K562 (cell line): Measurements from ENCODE around the gene GABRR1. TPM values are rescaled to one million over a fixed set of nuclear protein-coding genes. Genes with fewer than 3 reads are reported as not detected.

Experiments
- CBX3 ChIP-seq, 2 experiments: IDR thresholded peaks; 1 replicate in 1 of 2; 2 replicates in 1 of 2; pipeline ENCODE4 v1.6.1; 2012; ENCODE audit warnings: inconsistent platforms in 2 of 2, low read length in 2 of 2, borderline replicate concordance in 1 of 2, control low read depth in 1 of 2
- CHD1 ChIP-seq: fragments of 200-600 bp; sonication (generic); IDR thresholded peaks from one replicate; pipeline ENCODE4 v1.6.1; 2012; ENCODE audit warnings: mild to moderate bottlenecking, moderate library complexity, low read length, inconsistent platforms
- ESRRA ChIP-seq: fragments of 450-650 bp; IDR thresholded peaks from 2 replicates; pipeline ENCODE4 v1.6.1; 2014; ENCODE audit warnings: low read depth, mild to moderate bottlenecking, moderate library complexity, borderline replicate concordance
- FOXA3 ChIP-seq, 2 experiments: fragments of 450-650 bp in 1 of 2; sonication (generic) in 1 of 2; formaldehyde crosslinking; IDR thresholded peaks in 1 of 2; conservative IDR thresholded peaks in 1 of 2; 2 replicates each; pipeline versions ENCODE4 v1.4.0 to v1.8.0; 2020 to 2022; ENCODE audit warnings: mild to moderate bottlenecking in 2 of 2, missing genetic modification reagents in 1 of 2
- KAT2B ChIP-seq: IDR thresholded peaks from one replicate; pipeline ENCODE4 v1.6.1; 2012; ENCODE audit warnings: low read depth, mild to moderate bottlenecking, control low read depth, inconsistent platforms, low read length, moderate library complexity
- NFIC ChIP-seq: fragments of 450-650 bp; IDR thresholded peaks from 2 replicates; pipeline ENCODE4 v1.6.1; 2017; ENCODE audit warnings: mild to moderate bottlenecking, inconsistent platforms
- PHTF2 ChIP-seq: fragments of 250-450 bp; sonication (Bioruptor Pico); IDR thresholded peaks from 2 replicates; pipeline ENCODE4 v1.5.0; 2021; ENCODE audit warnings: mild to moderate bottlenecking
- PRPF4 ChIP-seq: fragments of 200-400 bp; formaldehyde crosslinking; IDR thresholded peaks from one replicate; pipeline ENCODE4 v1.6.1; 2017; ENCODE audit warnings: low read length, low read depth, mild to moderate bottlenecking; ENCODE audit not compliant: insufficient read depth, poor library complexity, severe bottlenecking
- RFX5 ChIP-seq: IDR thresholded peaks from 2 replicates; pipeline ENCODE4 v1.6.1; 2011; ENCODE audit warnings: low read depth, mild to moderate bottlenecking, improper control_type of control experiment, low read length
- RUNX1 ChIP-seq: sonication (generic); IDR thresholded peaks from 2 replicates; pipeline ENCODE4 v1.6.1; 2016; ENCODE audit warnings: antibody characterized with exemption, low read depth
- ZNF583 ChIP-seq: fragments of 250-450 bp; sonication (Bioruptor Pico); IDR thresholded peaks from 2 replicates; pipeline ENCODE4 v1.4.0; 2020
- polyA plus RNA-seq, 8 experiments: library from polyadenylated mRNA; depleted of rRNA in 4 of 8; stranded (reverse) in 5 of 8; unstranded in 3 of 8; fragments of >200 nt; fragmentation: Nextera tagmentation in 2 of 8; fragmentation: Illumina TruSeq in 1 of 8; extraction: Ambion mirVana in 2 of 8; extraction: Trizol in 1 of 8; gene quantifications; 2 replicates each; pipeline versions ENCODE4 v1.2.1 to v1.2.3, GENCODE V29; 2011 to 2014; ENCODE audit warnings: inconsistent platforms in 1 of 8, missing spikeins in 1 of 8
- total RNA-seq, 7 experiments: library from RNA; depleted of rRNA in 6 of 7; stranded (reverse); fragments of >200 nt in 6 of 7; fragmentation: Illumina TruSeq in 2 of 7; extraction: Trizol in 2 of 7; gene quantifications; 2 replicates each; pipeline versions ENCODE4 v1.2.1 to v1.2.3, GENCODE V29; 2011 to 2021; ENCODE audit warnings: low replicate concordance in 1 of 7
- TF ChIP-seq, protein P1 (sequence below): fragments of 450-650 bp; IDR thresholded peaks from 2 replicates; pipeline ENCODE4 v1.6.1; 2016; ENCODE audit warnings: low read depth, mild to moderate bottlenecking, moderate library complexity
- TF ChIP-seq, protein P2 (sequence below): fragments of 200-800 bp; sonication (Bioruptor generic); IDR thresholded peaks from 2 replicates; pipeline ENCODE4 v1.6.1; 2017; ENCODE audit warnings: missing genetic modification characterization, missing compliant biosample characterization
- TF ChIP-seq, protein P3 (sequence below): fragments of 200-800 bp; sonication (Bioruptor generic); IDR thresholded peaks from 2 replicates; pipeline ENCODE4 v1.6.1; 2016; ENCODE audit warnings: missing genetic modification characterization, missing compliant biosample characterization
- TF ChIP-seq, protein P4 (sequence below): fragments of 450-650 bp; IDR thresholded peaks from 2 replicates; pipeline ENCODE4 v1.6.1; 2017; ENCODE audit warnings: antibody characterized with exemption, mild to moderate bottlenecking

Gene GABRR1
- total and polyA plus RNA-seq, 9 of the 15 experiments (the other 6 are each of a cell fraction or from before 2014, with no cell fraction given) = not detected

DNA sequence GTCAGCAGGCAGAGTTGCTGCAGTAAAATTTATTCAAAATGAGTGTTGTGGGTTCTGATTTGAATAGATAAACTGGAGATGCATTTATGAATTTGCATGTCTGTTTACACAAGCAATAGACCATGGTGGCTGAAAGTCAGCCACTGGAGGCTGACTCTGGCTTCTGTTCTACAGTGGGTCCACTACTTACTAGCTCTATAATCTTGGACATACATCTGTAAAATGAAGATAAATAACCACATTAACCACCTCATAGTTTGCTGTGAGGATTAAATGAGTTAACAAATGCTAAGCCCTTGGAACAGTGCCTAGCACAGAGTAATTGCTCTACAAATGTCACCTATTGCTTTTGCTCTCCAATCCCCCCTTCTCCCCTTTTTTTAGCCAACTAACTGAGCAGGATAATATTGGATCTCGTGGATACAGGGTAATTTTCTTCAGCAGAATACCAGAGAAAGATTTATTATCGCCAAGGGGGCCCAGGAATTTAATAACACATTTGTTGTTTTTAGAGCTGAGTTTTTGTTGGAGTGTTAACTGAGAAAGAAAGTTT is 72.7 kb downstream of the GABRR1 start (continued):
- TF ChIP-seq PRPF4 = no peak
- peak; percentile 33 for TF ChIP-seq NFIC
- TF ChIP-seq ESRRA = peak; percentile 61; the same call in 1 of the 2 replicates
- TF ChIP-seq CHD1 = no peak
- TF ChIP-seq, protein P1, sequence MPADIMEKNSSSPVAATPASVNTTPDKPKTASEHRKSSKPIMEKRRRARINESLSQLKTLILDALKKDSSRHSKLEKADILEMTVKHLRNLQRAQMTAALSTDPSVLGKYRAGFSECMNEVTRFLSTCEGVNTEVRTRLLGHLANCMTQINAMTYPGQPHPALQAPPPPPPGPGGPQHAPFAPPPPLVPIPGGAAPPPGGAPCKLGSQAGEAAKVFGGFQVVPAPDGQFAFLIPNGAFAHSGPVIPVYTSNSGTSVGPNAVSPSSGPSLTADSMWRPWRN = peak; percentile 69; the same call in 1 of the 2 replicates
- no peak for TF ChIP-seq RFX5
- TF ChIP-seq CBX3 (IDR thresholded peaks at IDR 0.05; ENCODE audit: borderline replicate concordance in 1 of 2, low read length in 2 of 2) = no peak
- TF ChIP-seq, protein P2, sequence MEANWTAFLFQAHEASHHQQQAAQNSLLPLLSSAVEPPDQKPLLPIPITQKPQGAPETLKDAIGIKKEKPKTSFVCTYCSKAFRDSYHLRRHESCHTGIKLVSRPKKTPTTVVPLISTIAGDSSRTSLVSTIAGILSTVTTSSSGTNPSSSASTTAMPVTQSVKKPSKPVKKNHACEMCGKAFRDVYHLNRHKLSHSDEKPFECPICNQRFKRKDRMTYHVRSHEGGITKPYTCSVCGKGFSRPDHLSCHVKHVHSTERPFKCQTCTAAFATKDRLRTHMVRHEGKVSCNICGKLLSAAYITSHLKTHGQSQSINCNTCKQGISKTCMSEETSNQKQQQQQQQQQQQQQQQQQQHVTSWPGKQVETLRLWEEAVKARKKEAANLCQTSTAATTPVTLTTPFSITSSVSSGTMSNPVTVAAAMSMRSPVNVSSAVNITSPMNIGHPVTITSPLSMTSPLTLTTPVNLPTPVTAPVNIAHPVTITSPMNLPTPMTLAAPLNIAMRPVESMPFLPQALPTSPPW = no peak
- TF ChIP-seq, protein P3, sequence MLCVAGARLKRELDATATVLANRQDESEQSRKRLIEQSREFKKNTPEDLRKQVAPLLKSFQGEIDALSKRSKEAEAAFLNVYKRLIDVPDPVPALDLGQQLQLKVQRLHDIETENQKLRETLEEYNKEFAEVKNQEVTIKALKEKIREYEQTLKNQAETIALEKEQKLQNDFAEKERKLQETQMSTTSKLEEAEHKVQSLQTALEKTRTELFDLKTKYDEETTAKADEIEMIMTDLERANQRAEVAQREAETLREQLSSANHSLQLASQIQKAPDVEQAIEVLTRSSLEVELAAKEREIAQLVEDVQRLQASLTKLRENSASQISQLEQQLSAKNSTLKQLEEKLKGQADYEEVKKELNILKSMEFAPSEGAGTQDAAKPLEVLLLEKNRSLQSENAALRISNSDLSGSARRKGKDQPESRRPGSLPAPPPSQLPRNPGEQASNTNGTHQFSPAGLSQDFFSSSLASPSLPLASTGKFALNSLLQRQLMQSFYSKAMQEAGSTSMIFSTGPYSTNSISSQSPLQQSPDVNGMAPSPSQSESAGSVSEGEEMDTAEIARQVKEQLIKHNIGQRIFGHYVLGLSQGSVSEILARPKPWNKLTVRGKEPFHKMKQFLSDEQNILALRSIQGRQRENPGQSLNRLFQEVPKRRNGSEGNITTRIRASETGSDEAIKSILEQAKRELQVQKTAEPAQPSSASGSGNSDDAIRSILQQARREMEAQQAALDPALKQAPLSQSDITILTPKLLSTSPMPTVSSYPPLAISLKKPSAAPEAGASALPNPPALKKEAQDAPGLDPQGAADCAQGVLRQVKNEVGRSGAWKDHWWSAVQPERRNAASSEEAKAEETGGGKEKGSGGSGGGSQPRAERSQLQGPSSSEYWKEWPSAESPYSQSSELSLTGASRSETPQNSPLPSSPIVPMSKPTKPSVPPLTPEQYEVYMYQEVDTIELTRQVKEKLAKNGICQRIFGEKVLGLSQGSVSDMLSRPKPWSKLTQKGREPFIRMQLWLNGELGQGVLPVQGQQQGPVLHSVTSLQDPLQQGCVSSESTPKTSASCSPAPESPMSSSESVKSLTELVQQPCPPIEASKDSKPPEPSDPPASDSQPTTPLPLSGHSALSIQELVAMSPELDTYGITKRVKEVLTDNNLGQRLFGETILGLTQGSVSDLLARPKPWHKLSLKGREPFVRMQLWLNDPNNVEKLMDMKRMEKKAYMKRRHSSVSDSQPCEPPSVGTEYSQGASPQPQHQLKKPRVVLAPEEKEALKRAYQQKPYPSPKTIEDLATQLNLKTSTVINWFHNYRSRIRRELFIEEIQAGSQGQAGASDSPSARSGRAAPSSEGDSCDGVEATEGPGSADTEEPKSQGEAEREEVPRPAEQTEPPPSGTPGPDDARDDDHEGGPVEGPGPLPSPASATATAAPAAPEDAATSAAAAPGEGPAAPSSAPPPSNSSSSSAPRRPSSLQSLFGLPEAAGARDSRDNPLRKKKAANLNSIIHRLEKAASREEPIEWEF (CRISPR knock-in tag) = no peak
- no peak for TF ChIP-seq KAT2B
- TF ChIP-seq RUNX1 = no peak
- TF ChIP-seq FOXA3 (CRISPR knock-in tag; conservative IDR thresholded peaks at IDR 0.05 in 1 of 2, IDR thresholded peaks at IDR 0.05 in 1 of 2) = peak in 1 of 2 experiments; percentile 40; a peak in 2 of 4 replicates
- no peak for TF ChIP-seq ZNF583 (CRISPR knock-in tag)
- TF ChIP-seq, protein P4, sequence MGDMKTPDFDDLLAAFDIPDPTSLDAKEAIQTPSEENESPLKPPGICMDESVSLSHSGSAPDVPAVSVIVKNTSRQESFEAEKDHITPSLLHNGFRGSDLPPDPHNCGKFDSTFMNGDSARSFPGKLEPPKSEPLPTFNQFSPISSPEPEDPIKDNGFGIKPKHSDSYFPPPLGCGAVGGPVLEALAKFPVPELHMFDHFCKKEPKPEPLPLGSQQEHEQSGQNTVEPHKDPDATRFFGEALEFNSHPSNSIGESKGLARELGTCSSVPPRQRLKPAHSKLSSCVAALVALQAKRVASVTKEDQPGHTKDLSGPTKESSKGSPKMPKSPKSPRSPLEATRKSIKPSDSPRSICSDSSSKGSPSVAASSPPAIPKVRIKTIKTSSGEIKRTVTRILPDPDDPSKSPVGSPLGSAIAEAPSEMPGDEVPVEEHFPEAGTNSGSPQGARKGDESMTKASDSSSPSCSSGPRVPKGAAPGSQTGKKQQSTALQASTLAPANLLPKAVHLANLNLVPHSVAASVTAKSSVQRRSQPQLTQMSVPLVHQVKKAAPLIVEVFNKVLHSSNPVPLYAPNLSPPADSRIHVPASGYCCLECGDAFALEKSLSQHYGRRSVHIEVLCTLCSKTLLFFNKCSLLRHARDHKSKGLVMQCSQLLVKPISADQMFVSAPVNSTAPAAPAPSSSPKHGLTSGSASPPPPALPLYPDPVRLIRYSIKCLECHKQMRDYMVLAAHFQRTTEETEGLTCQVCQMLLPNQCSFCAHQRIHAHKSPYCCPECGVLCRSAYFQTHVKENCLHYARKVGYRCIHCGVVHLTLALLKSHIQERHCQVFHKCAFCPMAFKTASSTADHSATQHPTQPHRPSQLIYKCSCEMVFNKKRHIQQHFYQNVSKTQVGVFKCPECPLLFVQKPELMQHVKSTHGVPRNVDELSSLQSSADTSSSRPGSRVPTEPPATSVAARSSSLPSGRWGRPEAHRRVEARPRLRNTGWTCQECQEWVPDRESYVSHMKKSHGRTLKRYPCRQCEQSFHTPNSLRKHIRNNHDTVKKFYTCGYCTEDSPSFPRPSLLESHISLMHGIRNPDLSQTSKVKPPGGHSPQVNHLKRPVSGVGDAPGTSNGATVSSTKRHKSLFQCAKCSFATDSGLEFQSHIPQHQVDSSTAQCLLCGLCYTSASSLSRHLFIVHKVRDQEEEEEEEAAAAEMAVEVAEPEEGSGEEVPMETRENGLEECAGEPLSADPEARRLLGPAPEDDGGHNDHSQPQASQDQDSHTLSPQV = no peak
- no peak for TF ChIP-seq PHTF2 (CRISPR knock-in tag)
